Measurements from ENCODE around the gene TANC1. TPM values are rescaled to one million over a fixed set of nuclear protein-coding genes. Genes with fewer than 3 reads are reported as not detected.

Gene TANC1
- total and polyA plus RNA-seq, 4 donors = 7.8 to 58.3 (median 48.0) TPM

DNA sequence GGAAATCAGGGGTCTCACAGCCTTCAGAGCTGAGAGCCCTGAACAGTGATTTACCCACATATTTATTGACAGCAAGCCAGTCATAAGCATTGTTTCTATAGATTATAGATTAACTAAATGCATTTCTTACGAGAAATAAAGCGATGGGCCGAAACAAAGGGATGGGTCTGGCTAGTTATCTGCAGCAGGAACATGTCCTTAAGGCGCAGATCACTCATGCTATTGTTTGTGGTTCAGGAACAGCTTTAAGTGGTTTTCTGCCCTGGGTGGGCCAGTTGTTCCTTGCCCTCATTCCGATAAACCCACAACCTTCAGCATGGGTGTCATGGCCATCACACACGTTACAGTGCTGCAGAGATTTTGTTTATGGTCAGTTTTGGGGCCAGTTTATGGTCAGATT lies 36.4 kb downstream of the TANC1 start:
- intact Hi-C loops (cut with DNase I) = no loop called here
- H3K4me3 ChIP-seq (ENCODE audit: low read length in 2 of 2) = no peak overlapping the region
- no peaks in the 10 kb centered on the region for H3K9me3 ChIP-seq (ENCODE audit: control insufficient read depth, low read length)
- DNase-seq = no peak
- no peaks in the 10 kb centered on the region for H3K27me3 ChIP-seq (ENCODE audit: control insufficient read depth in 1 of 2, insufficient read depth in 2 of 2, low read length in 1 of 2)
- no peak overlapping the region for H3K27ac ChIP-seq (ENCODE audit: low read depth in 1 of 2, low read length in 2 of 2)
- H3K4me1 ChIP-seq (ENCODE audit: control insufficient read depth in 1 of 2, insufficient read depth in 2 of 2, low read length in 2 of 2) = peaks cover 1 to 2% of the 10 kb centered on the region in 2 donors
- no peak for ATAC-seq (ENCODE audit: low FRiP score)
- WGBS, 2 donors = 97 to 99% methylated on average over 6 of the region's 6 CpGs
- no peaks in the 10 kb centered on the region for H3K36me3 ChIP-seq (ENCODE audit: control insufficient read depth in 1 of 2, insufficient read depth in 2 of 2, low read length in 1 of 2)

DNA sequence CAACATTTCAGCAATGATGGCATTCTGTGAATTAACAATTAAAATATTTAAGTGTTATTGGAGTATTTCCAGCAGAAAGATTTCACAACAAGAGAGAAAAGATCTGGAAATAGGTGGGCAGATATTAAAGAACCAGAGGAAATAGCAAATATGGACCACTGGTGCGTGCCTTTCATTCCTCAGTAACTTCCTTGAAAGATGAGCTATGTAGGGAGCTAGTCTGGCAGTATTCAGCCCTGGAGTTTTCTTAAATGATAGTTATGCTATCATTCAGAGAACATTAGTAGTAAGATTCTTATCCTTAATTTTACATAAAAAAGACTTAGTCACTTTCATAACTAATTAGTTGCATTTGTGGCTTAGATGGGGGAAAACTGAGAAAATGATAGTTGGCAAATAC lies 41.5 kb downstream of the TANC1 start:
- Histone ChIP-seq H3K4me1 (ENCODE audit: control insufficient read depth in 1 of 2, insufficient read depth in 2 of 2, low read length in 2 of 2) (peaks cover 3 to 12% of the 10 kb centered on the region in 2 donors), H3K27ac (ENCODE audit: low read depth in 1 of 2, low read length in 2 of 2) (no peak overlapping the region), H3K27me3 (ENCODE audit: control insufficient read depth in 1 of 2, insufficient read depth in 2 of 2, low read length in 1 of 2) (no peaks in the 10 kb centered on the region), H3K4me3 (ENCODE audit: low read length in 2 of 2) (no peak overlapping the region), H3K36me3 (ENCODE audit: control insufficient read depth in 1 of 2, insufficient read depth in 2 of 2, low read length in 1 of 2) (no peaks in the 10 kb centered on the region), H3K9me3 (ENCODE audit: control insufficient read depth, low read length) (no peaks in the 10 kb centered on the region)
- intact Hi-C loops (cut with DNase I) = no loop called here
- DNase-seq (no peak), ATAC-seq (ENCODE audit: low FRiP score) (no peak)
- 81 to 84% methylated on average over 1 of the region's 1 CpG for WGBS, 2 donors

DNA sequence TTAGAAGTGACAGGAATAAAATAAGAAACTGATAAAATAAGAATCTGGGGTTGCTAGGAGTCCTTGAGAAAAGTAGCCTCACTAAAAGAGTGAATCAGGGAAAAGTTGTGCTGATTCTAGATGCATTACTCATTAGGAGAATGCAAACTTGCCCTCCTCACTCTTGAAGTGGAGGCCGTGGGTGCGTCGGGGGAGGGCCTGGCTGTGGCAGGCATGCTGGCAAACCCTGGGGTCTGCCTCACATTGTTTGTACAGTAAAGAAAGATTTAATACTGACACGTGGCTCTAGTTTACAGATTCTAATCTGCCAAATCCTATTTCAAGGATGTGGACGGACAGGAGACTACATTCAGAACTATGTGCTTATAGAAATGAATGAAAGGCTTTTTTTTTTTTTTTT lies 41.9 kb downstream of the TANC1 start:
- H3K27ac ChIP-seq (ENCODE audit: low read depth in 1 of 2, low read length in 2 of 2) = peak overlapping the region in 1 of 2 donors; percentile 58

DNA sequence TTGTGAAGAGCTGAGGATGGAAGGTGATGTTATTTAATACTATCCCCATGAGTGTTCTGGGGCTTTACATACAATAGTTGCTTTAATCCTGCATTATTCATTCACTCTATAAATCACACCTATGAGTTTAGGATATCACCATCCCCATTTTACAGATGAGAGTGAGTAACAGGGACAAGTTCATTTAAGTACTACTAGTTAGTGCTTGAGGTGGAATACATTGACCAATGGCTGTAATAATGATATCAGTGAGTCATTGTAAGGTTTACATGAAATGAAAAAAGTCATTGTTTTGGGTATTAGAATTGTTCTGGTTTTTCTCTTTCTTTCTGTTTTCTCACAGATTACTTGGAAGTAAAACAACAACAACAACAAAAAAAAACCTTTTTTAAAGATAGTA lies 42.5 kb downstream of the TANC1 start:
- no peak for ATAC-seq (ENCODE audit: low FRiP score)
- Histone ChIP-seq H3K36me3 (ENCODE audit: control insufficient read depth in 1 of 2, insufficient read depth in 2 of 2, low read length in 1 of 2) (no peaks in the 10 kb centered on the region), H3K27me3 (ENCODE audit: control insufficient read depth in 1 of 2, insufficient read depth in 2 of 2, low read length in 1 of 2) (no peaks in the 10 kb centered on the region), H3K4me1 (ENCODE audit: control insufficient read depth in 1 of 2, insufficient read depth in 2 of 2, low read length in 2 of 2) (peaks cover 3 to 12% of the 10 kb centered on the region in 2 donors), H3K9me3 (ENCODE audit: control insufficient read depth, low read length) (peaks cover 1% of the 10 kb centered on the region), H3K4me3 (ENCODE audit: low read length in 2 of 2) (no peak overlapping the region), H3K27ac (ENCODE audit: low read depth in 1 of 2, low read length in 2 of 2) (peak overlapping the region; percentile 23 to 57)
- DNase-seq = no peak
- intact Hi-C loops (cut with DNase I) = no loop called here

More for the DNA sequence above, 41.9 kb downstream of the TANC1 start:
- WGBS, 2 donors = 4 to 5% methylated on average over 5 of the region's 5 CpGs
- Histone ChIP-seq H3K9me3 (ENCODE audit: control insufficient read depth, low read length) (peaks cover 1% of the 10 kb centered on the region), H3K27me3 (ENCODE audit: control insufficient read depth in 1 of 2, insufficient read depth in 2 of 2, low read length in 1 of 2) (no peaks in the 10 kb centered on the region), H3K4me3 (ENCODE audit: low read length in 2 of 2) (no peak overlapping the region), H3K36me3 (ENCODE audit: control insufficient read depth in 1 of 2, insufficient read depth in 2 of 2, low read length in 1 of 2) (no peaks in the 10 kb centered on the region), H3K4me1 (ENCODE audit: control insufficient read depth in 1 of 2, insufficient read depth in 2 of 2, low read length in 2 of 2) (peaks cover 3 to 12% of the 10 kb centered on the region in 2 donors)
- DNase-seq (peak; percentile 58 to 80), ATAC-seq (ENCODE audit: low FRiP score) (peak; percentile 60)
- intact Hi-C loops (cut with DNase I) = no loop called here

DNA sequence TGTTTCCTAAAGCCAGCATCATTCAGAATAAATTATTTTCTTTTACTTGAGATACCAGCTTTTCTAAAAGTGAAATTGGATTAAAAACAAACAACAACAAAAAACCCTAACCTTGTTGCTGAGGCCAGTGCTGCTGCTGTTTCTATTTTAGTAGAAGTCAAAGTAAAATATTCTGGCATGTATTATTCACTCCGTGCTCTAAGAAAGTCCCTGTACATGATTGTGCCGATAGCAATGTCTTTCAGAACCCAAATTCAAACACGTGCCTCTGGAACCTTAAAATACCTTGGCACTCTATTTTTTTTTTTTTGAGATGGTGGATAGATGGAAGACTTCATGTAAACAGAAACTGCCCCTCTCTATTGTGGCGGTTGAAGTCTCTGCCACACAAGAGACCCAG lies 43.7 kb downstream of the TANC1 start:
- Histone ChIP-seq H3K9me3 (ENCODE audit: control insufficient read depth, low read length) (peaks cover 1% of the 10 kb centered on the region), H3K36me3 (ENCODE audit: control insufficient read depth in 1 of 2, insufficient read depth in 2 of 2, low read length in 1 of 2) (no peaks in the 10 kb centered on the region), H3K4me3 (ENCODE audit: low read length in 2 of 2) (peak overlapping the region in 1 of 2 donors; percentile 54), H3K4me1 (ENCODE audit: control insufficient read depth in 1 of 2, insufficient read depth in 2 of 2, low read length in 2 of 2) (peaks cover 3 to 12% of the 10 kb centered on the region in 2 donors), H3K27ac (ENCODE audit: low read depth in 1 of 2, low read length in 2 of 2) (peak overlapping the region; percentile 67 to 86), H3K27me3 (ENCODE audit: control insufficient read depth in 1 of 2, insufficient read depth in 2 of 2, low read length in 1 of 2) (no peaks in the 10 kb centered on the region)
- ATAC-seq (ENCODE audit: low FRiP score) = no peak
- WGBS, 2 donors = 4 to 8% methylated on average over 4 of the region's 4 CpGs
- no peak for DNase-seq
- intact Hi-C loops (cut with DNase I) = no loop called here

DNA sequence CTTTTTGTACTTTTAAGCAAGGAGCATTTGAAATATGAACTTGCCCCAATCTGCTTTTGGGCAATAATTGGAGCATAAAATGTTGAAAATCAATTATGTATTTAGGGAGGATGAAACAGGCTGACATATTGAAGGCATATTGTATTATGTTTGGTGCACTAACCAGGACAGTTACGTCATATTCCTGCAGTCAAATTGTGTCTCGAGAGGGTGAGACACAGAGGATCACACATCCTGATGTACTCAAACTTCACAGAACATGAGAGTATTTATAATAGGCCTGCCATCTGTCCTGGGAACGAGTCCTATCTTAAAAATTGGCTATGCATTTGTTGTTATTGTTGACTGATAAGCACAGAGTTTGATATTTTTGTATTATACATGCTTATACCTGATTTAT lies 44.7 kb downstream of the TANC1 start:
- DNase-seq = no peak
- Histone ChIP-seq H3K4me3 (ENCODE audit: low read length in 2 of 2) (no peak overlapping the region), H3K36me3 (ENCODE audit: control insufficient read depth in 1 of 2, insufficient read depth in 2 of 2, low read length in 1 of 2) (no peaks in the 10 kb centered on the region), H3K27me3 (ENCODE audit: control insufficient read depth in 1 of 2, insufficient read depth in 2 of 2, low read length in 1 of 2) (no peaks in the 10 kb centered on the region), H3K9me3 (ENCODE audit: control insufficient read depth, low read length) (peaks cover 1% of the 10 kb centered on the region), H3K27ac (ENCODE audit: low read depth in 1 of 2, low read length in 2 of 2) (no peak overlapping the region), H3K4me1 (ENCODE audit: control insufficient read depth in 1 of 2, insufficient read depth in 2 of 2, low read length in 2 of 2) (peaks cover 3 to 12% of the 10 kb centered on the region in 2 donors)
- WGBS, 2 donors = 52 to 59% methylated on average over 3 of the region's 3 CpGs
- no peak for ATAC-seq (ENCODE audit: low FRiP score)
- intact Hi-C loops (cut with DNase I) = no loop called here

DNA sequence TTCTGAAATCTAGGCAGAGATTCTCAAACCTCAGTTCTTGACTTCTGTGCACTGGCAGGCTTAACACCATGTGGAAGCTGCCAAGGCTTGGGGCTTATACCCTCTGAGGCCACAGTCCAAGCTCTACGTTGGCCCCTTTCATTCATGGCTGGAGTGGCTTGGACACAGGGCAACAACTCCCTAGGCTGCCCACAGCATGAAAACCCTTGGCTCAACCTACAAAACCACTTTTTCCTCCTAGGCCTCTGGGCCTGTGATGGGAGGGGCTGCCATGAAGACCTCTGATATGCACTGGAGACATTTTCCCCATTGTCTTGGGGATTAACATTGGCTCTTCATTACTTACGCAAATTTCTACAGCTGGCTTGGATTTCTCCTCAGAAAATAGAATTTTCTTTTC lies 46.7 kb downstream of the TANC1 start:
- 80 to 85% methylated on average over 2 of the region's 2 CpGs for WGBS, 2 donors
- H3K9me3 ChIP-seq (ENCODE audit: control insufficient read depth, low read length) = peaks cover 1% of the 10 kb centered on the region
- no peak overlapping the region for H3K27ac ChIP-seq (ENCODE audit: low read depth in 1 of 2, low read length in 2 of 2)
- no peaks in the 10 kb centered on the region for H3K27me3 ChIP-seq (ENCODE audit: control insufficient read depth in 1 of 2, insufficient read depth in 2 of 2, low read length in 1 of 2)
- H3K36me3 ChIP-seq (ENCODE audit: control insufficient read depth in 1 of 2, insufficient read depth in 2 of 2, low read length in 1 of 2) = no peaks in the 10 kb centered on the region
- ATAC-seq (ENCODE audit: low FRiP score) (no peak), DNase-seq (no peak)
- intact Hi-C loops (cut with DNase I) = no loop called here
- no peak overlapping the region for H3K4me3 ChIP-seq (ENCODE audit: low read length in 2 of 2)
- H3K4me1 ChIP-seq (ENCODE audit: control insufficient read depth in 1 of 2, insufficient read depth in 2 of 2, low read length in 2 of 2) = peaks cover 2 to 9% of the 10 kb centered on the region in 2 donors

DNA sequence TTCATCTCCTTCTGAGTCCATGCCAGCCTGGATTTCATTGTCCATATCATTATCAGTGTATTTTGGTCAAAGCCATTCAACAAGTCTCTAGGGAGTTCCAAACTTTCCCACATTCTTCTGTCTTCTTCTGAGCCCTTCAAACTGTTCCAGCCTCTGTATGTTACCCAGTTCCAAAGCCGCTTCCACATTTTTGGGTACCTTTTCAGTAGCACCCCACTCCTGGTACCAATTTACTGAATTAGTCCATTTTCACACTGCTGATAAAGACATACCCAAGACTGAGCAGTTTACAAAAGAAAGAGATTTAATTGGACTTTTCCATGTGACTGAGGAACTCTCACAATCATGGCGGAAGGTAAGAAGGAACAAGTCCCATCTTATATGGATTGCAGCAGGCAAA lies 47.4 kb downstream of the TANC1 start:
- Histone ChIP-seq H3K27me3 (ENCODE audit: control insufficient read depth in 1 of 2, insufficient read depth in 2 of 2, low read length in 1 of 2) (no peaks in the 10 kb centered on the region), H3K4me3 (ENCODE audit: low read length in 2 of 2) (no peak overlapping the region), H3K27ac (ENCODE audit: low read depth in 1 of 2, low read length in 2 of 2) (no peak overlapping the region), H3K4me1 (ENCODE audit: control insufficient read depth in 1 of 2, insufficient read depth in 2 of 2, low read length in 2 of 2) (peaks cover 2 to 9% of the 10 kb centered on the region in 2 donors), H3K36me3 (ENCODE audit: control insufficient read depth in 1 of 2, insufficient read depth in 2 of 2, low read length in 1 of 2) (no peaks in the 10 kb centered on the region), H3K9me3 (ENCODE audit: control insufficient read depth, low read length) (peaks cover 1% of the 10 kb centered on the region)
- 98% methylated on average over 2 of the region's 2 CpGs for WGBS, 2 donors
- DNase-seq (no peak), ATAC-seq (ENCODE audit: low FRiP score) (no peak)
- intact Hi-C loops (cut with DNase I) = no loop called here

DNA sequence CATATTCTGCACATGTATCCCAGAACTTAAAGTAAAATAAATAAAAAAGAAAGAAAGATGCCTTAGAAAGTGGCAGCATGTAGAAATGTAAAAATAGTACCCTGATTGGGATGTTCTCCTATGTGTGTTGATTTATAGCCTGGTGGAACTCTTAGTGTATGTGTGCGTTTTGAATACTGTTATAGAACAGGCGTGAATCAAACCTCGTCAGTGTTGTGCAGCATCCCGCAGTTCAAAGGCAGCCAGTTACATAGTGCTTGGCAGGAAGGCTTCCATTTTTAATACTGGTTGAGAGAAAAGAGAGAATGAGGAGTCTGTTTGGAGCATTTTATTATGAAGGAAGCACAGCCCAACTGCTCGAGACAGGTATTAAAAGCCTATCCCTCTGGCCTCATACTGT lies 49.4 kb downstream of the TANC1 start:
- WGBS, 2 donors = 93 to 94% methylated on average over 5 of the region's 5 CpGs
- Histone ChIP-seq H3K9me3 (ENCODE audit: control insufficient read depth, low read length) (peaks cover 1% of the 10 kb centered on the region), H3K4me3 (ENCODE audit: low read length in 2 of 2) (no peak overlapping the region), H3K27ac (ENCODE audit: low read depth in 1 of 2, low read length in 2 of 2) (no peak overlapping the region), H3K4me1 (ENCODE audit: control insufficient read depth in 1 of 2, insufficient read depth in 2 of 2, low read length in 2 of 2) (peaks cover 2 to 6% of the 10 kb centered on the region in 2 donors), H3K36me3 (ENCODE audit: control insufficient read depth in 1 of 2, insufficient read depth in 2 of 2, low read length in 1 of 2) (no peaks in the 10 kb centered on the region), H3K27me3 (ENCODE audit: control insufficient read depth in 1 of 2, insufficient read depth in 2 of 2, low read length in 1 of 2) (no peaks in the 10 kb centered on the region)
- no peak for DNase-seq
- intact Hi-C loops (cut with DNase I) = no loop called here
- ATAC-seq (ENCODE audit: low FRiP score) = no peak
